Measurements from ENCODE around the gene ITPR2. TPM values are rescaled to one million over a fixed set of nuclear protein-coding genes. Genes with fewer than 3 reads are reported as not detected.

ITPR2 gene
- polyA plus RNA-seq, 1 of the 3 experiments (the other 2 are of a cell fraction), result 2.3 TPM

DNA sequence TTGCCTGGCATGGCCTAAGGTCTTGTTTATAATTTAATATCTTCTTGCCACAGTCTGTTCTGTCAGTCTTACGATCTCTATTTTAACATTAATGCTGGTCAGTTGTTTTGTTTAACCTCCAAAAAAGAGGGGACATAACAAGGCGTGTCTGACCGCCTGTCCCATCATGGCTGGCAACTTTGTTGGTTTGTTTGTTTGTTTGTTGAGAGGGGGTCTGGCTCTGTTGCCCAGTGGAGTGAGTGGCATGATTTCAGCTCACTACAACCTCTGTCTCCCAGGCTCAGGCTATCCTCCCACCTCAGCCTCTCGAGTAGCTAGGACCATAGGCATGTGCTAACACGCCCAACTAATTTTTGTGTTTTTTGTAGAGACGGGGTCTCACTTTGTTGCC, 36.1 kb upstream of the ITPR2 start (continued):
- TF ChIP-seq GATA2 (CRISPR knock-in tag; IDR thresholded peaks at IDR 0.05), result no peak
- TF ChIP-seq MEF2A (IDR thresholded peaks at IDR 0.05; ENCODE audit: borderline replicate concordance, low read depth), result no peak
- TF ChIP-seq USF2 (IDR thresholded peaks at IDR 0.05; ENCODE audit: borderline replicate concordance, low read depth, low read length), result no peak
- TF ChIP-seq GABPA (IDR thresholded peaks at IDR 0.05; ENCODE audit: low read depth), result no peak
- TF ChIP-seq, protein P1, sequence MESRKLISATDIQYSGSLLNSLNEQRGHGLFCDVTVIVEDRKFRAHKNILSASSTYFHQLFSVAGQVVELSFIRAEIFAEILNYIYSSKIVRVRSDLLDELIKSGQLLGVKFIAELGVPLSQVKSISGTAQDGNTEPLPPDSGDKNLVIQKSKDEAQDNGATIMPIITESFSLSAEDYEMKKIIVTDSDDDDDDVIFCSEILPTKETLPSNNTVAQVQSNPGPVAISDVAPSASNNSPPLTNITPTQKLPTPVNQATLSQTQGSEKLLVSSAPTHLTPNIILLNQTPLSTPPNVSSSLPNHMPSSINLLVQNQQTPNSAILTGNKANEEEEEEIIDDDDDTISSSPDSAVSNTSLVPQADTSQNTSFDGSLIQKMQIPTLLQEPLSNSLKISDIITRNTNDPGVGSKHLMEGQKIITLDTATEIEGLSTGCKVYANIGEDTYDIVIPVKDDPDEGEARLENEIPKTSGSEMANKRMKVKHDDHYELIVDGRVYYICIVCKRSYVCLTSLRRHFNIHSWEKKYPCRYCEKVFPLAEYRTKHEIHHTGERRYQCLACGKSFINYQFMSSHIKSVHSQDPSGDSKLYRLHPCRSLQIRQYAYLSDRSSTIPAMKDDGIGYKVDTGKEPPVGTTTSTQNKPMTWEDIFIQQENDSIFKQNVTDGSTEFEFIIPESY (IDR thresholded peaks at IDR 0.05; ENCODE audit: borderline replicate concordance, low read depth), result no peak
- TF ChIP-seq CHD2 (IDR thresholded peaks at IDR 0.05; ENCODE audit: low read length, partially characterized antibody), result no peak
- no peak for TF ChIP-seq FOSL2 (IDR thresholded peaks at IDR 0.05; ENCODE audit: borderline replicate concordance, low read depth)

GRCh38 chr12:26868447-26869103, 35.6 kb upstream of the ITPR2 start:
- no peak for TF ChIP-seq SMC3 (IDR thresholded peaks at IDR 0.05; ENCODE audit: low read depth, low read length)
- TF ChIP-seq, protein P2, sequence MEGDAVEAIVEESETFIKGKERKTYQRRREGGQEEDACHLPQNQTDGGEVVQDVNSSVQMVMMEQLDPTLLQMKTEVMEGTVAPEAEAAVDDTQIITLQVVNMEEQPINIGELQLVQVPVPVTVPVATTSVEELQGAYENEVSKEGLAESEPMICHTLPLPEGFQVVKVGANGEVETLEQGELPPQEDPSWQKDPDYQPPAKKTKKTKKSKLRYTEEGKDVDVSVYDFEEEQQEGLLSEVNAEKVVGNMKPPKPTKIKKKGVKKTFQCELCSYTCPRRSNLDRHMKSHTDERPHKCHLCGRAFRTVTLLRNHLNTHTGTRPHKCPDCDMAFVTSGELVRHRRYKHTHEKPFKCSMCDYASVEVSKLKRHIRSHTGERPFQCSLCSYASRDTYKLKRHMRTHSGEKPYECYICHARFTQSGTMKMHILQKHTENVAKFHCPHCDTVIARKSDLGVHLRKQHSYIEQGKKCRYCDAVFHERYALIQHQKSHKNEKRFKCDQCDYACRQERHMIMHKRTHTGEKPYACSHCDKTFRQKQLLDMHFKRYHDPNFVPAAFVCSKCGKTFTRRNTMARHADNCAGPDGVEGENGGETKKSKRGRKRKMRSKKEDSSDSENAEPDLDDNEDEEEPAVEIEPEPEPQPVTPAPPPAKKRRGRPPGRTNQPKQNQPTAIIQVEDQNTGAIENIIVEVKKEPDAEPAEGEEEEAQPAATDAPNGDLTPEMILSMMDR (IDR thresholded peaks at IDR 0.05), result no peak
- TF ChIP-seq MEF2A (IDR thresholded peaks at IDR 0.05; ENCODE audit: borderline replicate concordance, low read depth), result no peak
- no peak for TF ChIP-seq YY1 (IDR thresholded peaks at IDR 0.05; ENCODE audit: low read depth)
- TF ChIP-seq CHD2 (IDR thresholded peaks at IDR 0.05; ENCODE audit: low read length, partially characterized antibody), result no peak
- TF ChIP-seq RFX5 (IDR thresholded peaks at IDR 0.05; ENCODE audit: low read length), result no peak
- no peak for TF ChIP-seq JUND (IDR thresholded peaks at IDR 0.05)
- peaks cover 0 to 23% of the 10 kb centered on the region in 2 experiments; a peak in 2 of 4 replicates for H3K4me1 ChIP-seq (ENCODE audit: control insufficient read depth in 1 of 2, insufficient read depth in 2 of 2, low read depth in 1 of 2, low read length in 1 of 2)
- no peak overlapping the region for H3K4me3 ChIP-seq (ENCODE audit: low read depth in 2 of 2, low read length in 1 of 2)
- no peaks in the 10 kb centered on the region for H3K79me2 ChIP-seq (ENCODE audit: insufficient read depth)
- no peaks in the 10 kb centered on the region for H3K9me3 ChIP-seq
- no peaks in the 10 kb centered on the region for H3F3A ChIP-seq (replicated peaks; ENCODE audit: insufficient read depth)
- no peaks in the 10 kb centered on the region for H3K9me2 ChIP-seq
- no peaks in the 10 kb centered on the region for H3K27me3 ChIP-seq (ENCODE audit: insufficient read depth)
- no peak overlapping the region for H3K4me2 ChIP-seq
- ChIA-PET CTCF (interaction anchor here (0.7 to 4.0 kb wide), 4 partner anchors 9 to 145 kb away, joined by 3 to 38 read pairs (median 4); partner anchors contain the start of genes ITPR2 and TM7SF3), POLR2A (no interaction called here)
- 90% methylated on average over 3 of the region's 3 CpGs for WGBS (ENCODE audit: low lambda C conversion rate)
- no peak overlapping the region for H2AFZ ChIP-seq (ENCODE audit: low read depth)
- DNase-seq, result no peak
- no peaks in the 10 kb centered on the region for H4K20me1 ChIP-seq (ENCODE audit: insufficient read depth)
- H3K27ac ChIP-seq (ENCODE audit: low read depth in 2 of 2, low read length in 1 of 2), result peak overlapping the region in 1 of 2 experiments; percentile 48; a peak in 1 of 4 replicates
- H3K36me3 ChIP-seq (replicated peaks in 1 of 2; ENCODE audit: control insufficient read depth in 1 of 2, insufficient read depth in 2 of 2, low read length in 1 of 2), result no peaks in the 10 kb centered on the region
- no peak overlapping the region for H3K9ac ChIP-seq
